GM12878 (cell line): ENCODE measurements around the gene OPCML. TPM values are rescaled to one million over a fixed set of nuclear protein-coding genes. Genes with fewer than 3 reads are reported as not detected.

Experiments
- ATAC-seq: fragments of 200-7000 bp; cut with Tn5 transposase; 3 replicates; pipeline ENCODE4 v1.9.1; 2020; ENCODE audit warnings: mild to moderate bottlenecking, moderate library complexity
- BruUV-seq: library from RNA; stranded (reverse); fragments of 400-500 nt; replicated peaks from 2 replicates; lab custom pipeline; 2021; lab: Mats Ljungman, UMichigan
- CTCF ChIA-PET: fragments of 300-600 bp; sonication (Branson Sonifier 250); formaldehyde crosslinking; extraction: SDS; loops from one replicate; lab custom pipeline; 2021; ENCODE audit warnings: inconsistent platforms; lab: Yijun Ruan, JAX
- POLR2A ChIA-PET: fragments of 350-600 bp; formaldehyde crosslinking; extraction: SDS; loops from one replicate; lab custom pipeline; 2021; ENCODE audit warnings: inconsistent platforms; lab: Charles Lee
- RAD21 ChIA-PET: fragments of 300-600 bp; sonication (Branson Sonifier 250); formaldehyde crosslinking; loops from one replicate; lab custom pipeline; 2023; ENCODE audit warnings: antibody characterized with exemption; ENCODE audit not compliant: unreplicated experiment; lab: Charles Lee
- SMC1A ChIA-PET: fragments of 300-600 bp; sonication (Branson Sonifier 250); formaldehyde crosslinking; loops from one replicate; lab custom pipeline; 2023; ENCODE audit not compliant: unreplicated experiment, uncharacterized antibody; lab: Charles Lee
- DNase-seq: peaks from one replicate; pipeline ENCODE4 v3.0.0-alpha.2; 2011; ENCODE audit warnings: low read depth, low spot score
- FAIRE-seq: peaks from 3 replicates; lab custom pipeline; 2011; peaks lifted over from hg19 to GRCh38; lab: Jason Lieb, UNC
- H2AFZ ChIP-seq: 2 replicates; pipeline ENCODE4 v1.6.0; 2011; ENCODE audit warnings: low read depth, low read length, control low read depth; ENCODE audit not compliant: control insufficient read depth
- H3K27ac ChIP-seq: 2 replicates; pipeline ENCODE4 v1.5.1; 2011; ENCODE audit warnings: control low read depth; ENCODE audit not compliant: control insufficient read depth, insufficient read depth
- H3K27me3 ChIP-seq, 2 experiments: replicated peaks in 1 of 2; 2 replicates each; pipeline versions ENCODE4 v1.6.0 to v1.6.1; 2011; ENCODE audit warnings: low read length in 1 of 2; ENCODE audit not compliant: control insufficient read depth in 2 of 2, insufficient read depth in 2 of 2
- H3K36me3 ChIP-seq, 2 experiments: 2 replicates each; pipeline ENCODE4 v1.5.1; 2011; ENCODE audit warnings: low read length in 1 of 2; ENCODE audit not compliant: control insufficient read depth in 2 of 2, insufficient read depth in 2 of 2
- H3K4me1 ChIP-seq: 2 replicates; pipeline ENCODE4 v1.6.1; 2011; ENCODE audit warnings: mild to moderate bottlenecking, low read length, moderate library complexity, mixed read lengths; ENCODE audit not compliant: control insufficient read depth, insufficient read depth
- H3K4me2 ChIP-seq: 2 replicates; pipeline ENCODE4 v1.6.0; 2011; ENCODE audit warnings: control low read depth; ENCODE audit not compliant: control insufficient read depth, insufficient read depth
- H3K4me3 ChIP-seq: fragments of 200-600 bp; sonication (generic); 2 replicates; pipeline ENCODE4 v1.5.1; 2016
- H3K79me2 ChIP-seq: 2 replicates; pipeline ENCODE4 v1.6.0; 2011; ENCODE audit warnings: low read length; ENCODE audit not compliant: control insufficient read depth, insufficient read depth
- H3K9ac ChIP-seq: 2 replicates; pipeline ENCODE4 v1.8.0; 2011; ENCODE audit warnings: low read length, control low read depth, mixed read lengths; ENCODE audit not compliant: control insufficient read depth, insufficient read depth
- H3K9me3 ChIP-seq: replicated peaks from 3 replicates; pipeline ENCODE4 v1.5.1; 2011; ENCODE audit warnings: mild to moderate bottlenecking, low read length; ENCODE audit not compliant: control insufficient read depth, insufficient read depth
- H4K20me1 ChIP-seq: 2 replicates; pipeline ENCODE4 v1.6.0; 2011; ENCODE audit not compliant: control insufficient read depth, insufficient read depth
- ATF7 ChIP-seq: fragments of 450-650 bp; IDR thresholded peaks from 2 replicates; pipeline ENCODE4 v1.6.1; 2016; ENCODE audit warnings: low read depth, mild to moderate bottlenecking
- CHD1 ChIP-seq: IDR thresholded peaks from 2 replicates; pipeline ENCODE4 v1.6.1; 2012; ENCODE audit warnings: low read depth, low read length, improper control_type of control experiment
- FOXM1 ChIP-seq: IDR thresholded peaks from 2 replicates; pipeline ENCODE4 v1.6.1; 2012; ENCODE audit warnings: low read depth, mild to moderate bottlenecking, inconsistent platforms, low read length, moderate library complexity
- HDGF ChIP-seq: fragments of 450-650 bp; IDR thresholded peaks from 2 replicates; pipeline ENCODE4 v1.6.1; 2016; ENCODE audit warnings: antibody characterized with exemption
- KLF5 ChIP-seq: fragments of 450-650 bp; IDR thresholded peaks from 2 replicates; pipeline ENCODE4 v1.6.1; 2014; ENCODE audit warnings: mild to moderate bottlenecking; ENCODE audit not compliant: partially characterized antibody
- NBN ChIP-seq: fragments of 450-650 bp; IDR thresholded peaks from 2 replicates; pipeline ENCODE4 v1.6.1; 2016
- NR2C2 ChIP-seq: IDR thresholded peaks from 2 replicates; pipeline ENCODE4 v1.6.1; 2011; ENCODE audit warnings: borderline replicate concordance, low read depth; ENCODE audit not compliant: control insufficient read depth, insufficient read length
- POLR2AphosphoS2 ChIP-seq: IDR thresholded peaks from 2 replicates; pipeline ENCODE4 v1.6.1; 2011; ENCODE audit warnings: low read depth, mild to moderate bottlenecking, low read length, improper control_type of control experiment, moderate library complexity
- RBBP5 ChIP-seq: fragments of 200-600 bp; sonication (generic); conservative IDR thresholded peaks from 2 replicates; pipeline ENCODE4 v1.6.1; 2016
- SMC3 ChIP-seq: IDR thresholded peaks from 2 replicates; pipeline ENCODE4 v1.6.1; 2011; ENCODE audit warnings: low read length, improper control_type of control experiment, borderline replicate concordance
- WGBS: methylation state at CpG from one replicate; pipeline ENCODE4 v1.1.6; 2016; ENCODE audit warnings: low lambda C conversion rate; ENCODE audit not compliant: insufficient replicate concordance, insufficient coverage; ENCODE audit errors: missing lambda C conversion rate; 5-methylcytosine and 5-hydroxymethylcytosine counted together
- in situ Hi-C: fragments of 300-500 bp; cut with MboI; formaldehyde crosslinking; loops from 9 replicates; pipeline ENCODE4 v1.14.3; 2018; ENCODE audit warnings: mixed read lengths
- intact Hi-C: fragments of 100-400 bp; cut with micrococcal nuclease; formaldehyde crosslinking; loops from one replicate; pipeline ENCODE4 v1.14.2; 2022; ENCODE audit not compliant: unreplicated experiment
- polyA plus RNA-seq, 11 experiments: library from polyadenylated mRNA; depleted of rRNA in 4 of 11; unstranded in 6 of 11; stranded (reverse) in 5 of 11; fragments of >200 nt; fragmentation: Nextera tagmentation in 4 of 11; fragmentation: Illumina TruSeq in 1 of 11; extraction: Ambion mirVana in 4 of 11; extraction: Trizol in 1 of 11; gene quantifications; 1 replicate in 1 of 11; 2 replicates in 10 of 11; pipeline versions ENCODE4 v1.2.1 to v1.2.3, GENCODE V29; 2011 to 2016; ENCODE audit warnings: inconsistent platforms in 2 of 11, missing spikeins in 2 of 11, low read depth in 1 of 11
- total RNA-seq, 4 experiments: library from RNA; depleted of rRNA in 3 of 4; stranded (reverse); fragments of >200 nt in 3 of 4; fragmentation: Illumina TruSeq in 1 of 4; extraction: Trizol in 1 of 4; gene quantifications; 2 replicates each; pipeline versions ENCODE4 v1.2.1 to v1.2.3, GENCODE V29; 2013 to 2021
- TF ChIP-seq, protein P1 (sequence below): fragments of 450-650 bp; IDR thresholded peaks from 2 replicates; pipeline ENCODE4 v1.6.1; 2017; ENCODE audit warnings: mild to moderate bottlenecking, low read depth, inconsistent platforms; ENCODE audit not compliant: poor library complexity, severe bottlenecking
- TF ChIP-seq, protein P2 (sequence below): IDR thresholded peaks from 2 replicates; pipeline ENCODE4 v1.6.1; 2012; ENCODE audit warnings: low read depth, low read length, improper control_type of control experiment
- TF ChIP-seq, protein P3 (sequence below): IDR thresholded peaks from 2 replicates; pipeline ENCODE4 v1.6.1; 2011; ENCODE audit warnings: borderline replicate concordance, low read depth, mild to moderate bottlenecking, moderate library complexity, mixed read lengths, low read length; ENCODE audit not compliant: insufficient read depth; ENCODE audit errors: extremely low read length
- TF ChIP-seq, protein P4 (sequence below): fragments of 450-650 bp; IDR thresholded peaks from 2 replicates; pipeline ENCODE4 v1.6.1; 2016; ENCODE audit warnings: mild to moderate bottlenecking

OPCML gene
- total and polyA plus RNA-seq, 10 of the 15 experiments (the other 5 are each of a cell fraction or from before 2014, with no cell fraction given), result 0.84 TPM; not detected in 9

DNA sequence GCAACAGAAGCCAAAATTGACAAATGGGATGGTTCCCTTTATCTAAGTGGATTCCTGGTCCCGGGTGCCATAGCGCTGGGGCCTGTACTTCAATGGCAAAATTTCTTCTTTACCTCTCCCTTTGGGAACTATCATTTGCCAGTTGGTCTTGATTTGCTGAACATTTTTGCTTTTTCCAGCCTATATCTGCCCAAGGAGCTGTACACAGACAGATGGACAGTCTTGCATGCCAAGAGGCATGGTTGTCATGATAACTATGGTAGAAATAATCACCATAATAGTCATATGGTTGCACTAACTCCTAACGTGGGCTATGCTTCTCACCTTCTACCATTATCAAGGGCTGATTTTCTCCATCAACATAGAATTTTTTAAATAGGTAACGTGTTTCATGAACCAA is 1030.9 kb downstream of the OPCML start:
- intact Hi-C loops (no loop called here), in situ Hi-C loops (no loop called here)
- Histone ChIP-seq H3K36me3 (no peaks in the 10 kb centered on the region), H3K4me3 (no peak overlapping the region), H4K20me1 (no peaks in the 10 kb centered on the region), H3K4me1 (no peaks in the 10 kb centered on the region), H2AFZ (no peak overlapping the region), H3K27ac (no peak overlapping the region), H3K9me3 (no peaks in the 10 kb centered on the region), H3K79me2 (no peaks in the 10 kb centered on the region), H3K4me2 (no peak overlapping the region), H3K27me3 (no peaks in the 10 kb centered on the region), H3K9ac (no peak overlapping the region)
- FAIRE-seq (no peak), ATAC-seq (no peak), DNase-seq (no peak)
- RAD21 ChIA-PET, result no interaction called here
- POLR2A ChIA-PET, result no interaction called here
- no peak for TF ChIP-seq RBBP5
- TF ChIP-seq POLR2AphosphoS2, result no peak
- WGBS, result 16% methylated on average over 4 of the region's 4 CpGs
- BruUV-seq, result no TSS peak
- SMC1A ChIA-PET, result no interaction called here
- CTCF ChIA-PET, result no interaction called here

DNA sequence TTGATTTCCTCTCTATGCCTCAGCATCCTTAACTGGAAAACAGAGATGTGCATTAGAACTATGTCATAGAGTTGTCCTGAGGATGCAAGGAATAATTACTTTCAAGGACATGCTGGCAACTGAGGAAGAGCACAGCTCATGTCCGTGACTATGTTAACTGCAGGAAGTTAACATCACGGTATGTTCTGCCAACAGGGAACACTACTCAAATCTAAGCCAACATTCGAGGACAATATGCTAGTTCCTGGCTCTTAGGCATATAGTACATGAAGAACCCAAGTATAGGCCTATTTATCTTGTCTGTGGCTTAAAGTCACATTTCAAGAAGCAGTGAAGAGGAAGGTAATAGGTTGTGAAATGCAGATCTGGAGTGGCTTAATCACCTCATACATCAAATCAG is 1032.6 kb downstream of the OPCML start:
- no peak overlapping the region for H3K4me2 ChIP-seq
- H3K27me3 ChIP-seq, result no peaks in the 10 kb centered on the region
- H3K4me3 ChIP-seq, result no peak overlapping the region
- H3K9ac ChIP-seq, result no peak overlapping the region
- POLR2A ChIA-PET, result no interaction called here
- H2AFZ ChIP-seq, result no peak overlapping the region
- RAD21 ChIA-PET, result no interaction called here
- SMC1A ChIA-PET, result no interaction called here
- H3K36me3 ChIP-seq, result no peaks in the 10 kb centered on the region
- no peaks in the 10 kb centered on the region for H4K20me1 ChIP-seq
- no peak for DNase-seq
- intact Hi-C loops, result no loop called here
- H3K79me2 ChIP-seq, result no peaks in the 10 kb centered on the region
- 25% methylated on average over 3 of the region's 3 CpGs for WGBS
- no peak overlapping the region for H3K27ac ChIP-seq
- no peaks in the 10 kb centered on the region for H3K4me1 ChIP-seq
- no peak for ATAC-seq
- H3K9me3 ChIP-seq, result no peaks in the 10 kb centered on the region
- BruUV-seq, result no TSS peak
- no peak for FAIRE-seq
- in situ Hi-C loops, result no loop called here
- CTCF ChIA-PET, result no interaction called here
- TF ChIP-seq RBBP5 (no peak), ATF7 (no peak), KLF5 (no peak), NBN (no peak), SMC3 (no peak), HDGF (no peak), FOXM1 (no peak), NR2C2 (no peak), CHD1 (no peak)
- TF ChIP-seq, protein P1, sequence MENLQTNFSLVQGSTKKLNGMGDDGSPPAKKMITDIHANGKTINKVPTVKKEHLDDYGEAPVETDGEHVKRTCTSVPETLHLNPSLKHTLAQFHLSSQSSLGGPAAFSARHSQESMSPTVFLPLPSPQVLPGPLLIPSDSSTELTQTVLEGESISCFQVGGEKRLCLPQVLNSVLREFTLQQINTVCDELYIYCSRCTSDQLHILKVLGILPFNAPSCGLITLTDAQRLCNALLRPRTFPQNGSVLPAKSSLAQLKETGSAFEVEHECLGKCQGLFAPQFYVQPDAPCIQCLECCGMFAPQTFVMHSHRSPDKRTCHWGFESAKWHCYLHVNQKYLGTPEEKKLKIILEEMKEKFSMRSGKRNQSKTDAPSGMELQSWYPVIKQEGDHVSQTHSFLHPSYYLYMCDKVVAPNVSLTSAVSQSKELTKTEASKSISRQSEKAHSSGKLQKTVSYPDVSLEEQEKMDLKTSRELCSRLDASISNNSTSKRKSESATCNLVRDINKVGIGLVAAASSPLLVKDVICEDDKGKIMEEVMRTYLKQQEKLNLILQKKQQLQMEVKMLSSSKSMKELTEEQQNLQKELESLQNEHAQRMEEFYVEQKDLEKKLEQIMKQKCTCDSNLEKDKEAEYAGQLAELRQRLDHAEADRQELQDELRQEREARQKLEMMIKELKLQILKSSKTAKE, result no peak
- TF ChIP-seq, protein P2, sequence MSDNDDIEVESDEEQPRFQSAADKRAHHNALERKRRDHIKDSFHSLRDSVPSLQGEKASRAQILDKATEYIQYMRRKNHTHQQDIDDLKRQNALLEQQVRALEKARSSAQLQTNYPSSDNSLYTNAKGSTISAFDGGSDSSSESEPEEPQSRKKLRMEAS, result no peak
- TF ChIP-seq, protein P3, sequence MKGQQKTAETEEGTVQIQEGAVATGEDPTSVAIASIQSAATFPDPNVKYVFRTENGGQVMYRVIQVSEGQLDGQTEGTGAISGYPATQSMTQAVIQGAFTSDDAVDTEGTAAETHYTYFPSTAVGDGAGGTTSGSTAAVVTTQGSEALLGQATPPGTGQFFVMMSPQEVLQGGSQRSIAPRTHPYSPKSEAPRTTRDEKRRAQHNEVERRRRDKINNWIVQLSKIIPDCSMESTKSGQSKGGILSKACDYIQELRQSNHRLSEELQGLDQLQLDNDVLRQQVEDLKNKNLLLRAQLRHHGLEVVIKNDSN, result no peak
- TF ChIP-seq, protein P4, sequence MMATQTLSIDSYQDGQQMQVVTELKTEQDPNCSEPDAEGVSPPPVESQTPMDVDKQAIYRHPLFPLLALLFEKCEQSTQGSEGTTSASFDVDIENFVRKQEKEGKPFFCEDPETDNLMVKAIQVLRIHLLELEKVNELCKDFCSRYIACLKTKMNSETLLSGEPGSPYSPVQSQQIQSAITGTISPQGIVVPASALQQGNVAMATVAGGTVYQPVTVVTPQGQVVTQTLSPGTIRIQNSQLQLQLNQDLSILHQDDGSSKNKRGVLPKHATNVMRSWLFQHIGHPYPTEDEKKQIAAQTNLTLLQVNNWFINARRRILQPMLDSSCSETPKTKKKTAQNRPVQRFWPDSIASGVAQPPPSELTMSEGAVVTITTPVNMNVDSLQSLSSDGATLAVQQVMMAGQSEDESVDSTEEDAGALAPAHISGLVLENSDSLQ, result no peak
